ENCODE results near the gene KCTD16. TPM values are rescaled to one million over a fixed set of nuclear protein-coding genes. Genes with fewer than 3 reads are reported as not detected.

The KCTD16 gene
- polyA plus RNA-seq, 2 of the 4 experiments (the other 2 are of a cell fraction), result 0.10 to 0.32 TPM

GRCh38 chr5:144254552-144254951, 83.9 kb downstream of the KCTD16 start:
- no peaks in the 10 kb centered on the region for H3K9me3 ChIP-seq
- POLR2A ChIA-PET, result no interaction called here
- no peak for FAIRE-seq
- CTCF ChIA-PET, result interaction anchor here (0.7 kb wide), 1 partner anchor 1668 kb away, joined by 3 read pairs; no protein-coding TSS in a partner anchor
- no peak for DNase-seq (ENCODE audit: low read depth in 1 of 2, low spot score in 1 of 2)
- H3K4me1 ChIP-seq, result no peaks in the 10 kb centered on the region
- no peak overlapping the region for H3K27ac ChIP-seq
- no peak overlapping the region for H3K4me2 ChIP-seq
- TF ChIP-seq NPAS2 (CRISPR knock-in tag; IDR thresholded peaks at IDR 0.05; ENCODE audit: borderline replicate concordance), result no peak
- TF ChIP-seq TP53 (CRISPR knock-in tag; IDR thresholded peaks at IDR 0.05), result no peak
- TF ChIP-seq ZFP36 (IDR thresholded peaks at IDR 0.05; ENCODE audit: borderline replicate concordance, partially characterized antibody), result no peak
- no peak for TF ChIP-seq FOSL2 (IDR thresholded peaks at IDR 0.05)
- TF ChIP-seq FOSL2 (CRISPR knock-in tag; IDR thresholded peaks at IDR 0.05), result no peak
- TF ChIP-seq HOXB5 (CRISPR knock-in tag; IDR thresholded peaks at IDR 0.05), result no peak
- no peak for TF ChIP-seq POLR2A (IDR thresholded peaks at IDR 0.05; ENCODE audit: low read length)
- no peak for TF ChIP-seq FOSB (CRISPR knock-in tag; IDR thresholded peaks at IDR 0.05)
- no peak for TF ChIP-seq POLR2AphosphoS2 (conservative IDR thresholded peaks at IDR 0.05; ENCODE audit: low read length)
- no peak for TF ChIP-seq SREBF2 (IDR thresholded peaks at IDR 0.05)
- TF ChIP-seq CBX2 (IDR thresholded peaks at IDR 0.05; ENCODE audit: borderline replicate concordance, low read depth), result no peak
- no peak for TF ChIP-seq MAX (IDR thresholded peaks at IDR 0.05)
- no peak for TF ChIP-seq REST (IDR thresholded peaks at IDR 0.05)
- TF ChIP-seq ESRRA (IDR thresholded peaks at IDR 0.05; ENCODE audit: borderline replicate concordance, low read length), result no peak
- no peak for TF ChIP-seq GATA3 (IDR thresholded peaks at IDR 0.05; ENCODE audit: borderline replicate concordance)
- TF ChIP-seq MAZ (IDR thresholded peaks at IDR 0.05; ENCODE audit: borderline replicate concordance, low read depth, low read length), result no peak
- TF ChIP-seq RNF2 (IDR thresholded peaks at IDR 0.05; ENCODE audit: borderline replicate concordance, low read depth), result no peak
- TF ChIP-seq EHF (CRISPR knock-in tag; IDR thresholded peaks at IDR 0.05), result no peak
- H3K4me3 ChIP-seq, result no peak overlapping the region
- WGBS (ENCODE audit: missing lambda C conversion rate), result 88% methylated on average over 2 of the region's 2 CpGs
- no peak for ATAC-seq

GRCh38 chr5:144260121-144260520, 89.4 kb downstream of the KCTD16 start:
- WGBS (ENCODE audit: missing lambda C conversion rate), result 7% methylated on average over 2 of the region's 2 CpGs
- H3K9me3 ChIP-seq, result no peaks in the 10 kb centered on the region
- POLR2A ChIA-PET, result no interaction called here
- CTCF ChIA-PET, result no interaction called here
- no peak overlapping the region for H3K27ac ChIP-seq
- no peak for TF ChIP-seq ATOH8 (CRISPR knock-in tag; IDR thresholded peaks at IDR 0.05; ENCODE audit: low read depth)
- no peak for TF ChIP-seq MAZ (IDR thresholded peaks at IDR 0.05; ENCODE audit: borderline replicate concordance, low read depth, low read length)
- no peak for TF ChIP-seq RARB (CRISPR knock-in tag; IDR thresholded peaks at IDR 0.05)
- TF ChIP-seq RFX5 (IDR thresholded peaks at IDR 0.05), result no peak
- TF ChIP-seq JUN (IDR thresholded peaks at IDR 0.05), result no peak
- TF ChIP-seq ZFP36 (IDR thresholded peaks at IDR 0.05; ENCODE audit: borderline replicate concordance, partially characterized antibody), result no peak
- no peak for TF ChIP-seq TFCP2L1 (CRISPR knock-in tag; IDR thresholded peaks at IDR 0.05)
- TF ChIP-seq CEBPB (IDR thresholded peaks at IDR 0.05), result no peak
- TF ChIP-seq FOSL2 (IDR thresholded peaks at IDR 0.05), result no peak
- no peak for TF ChIP-seq FOSL2 (CRISPR knock-in tag; IDR thresholded peaks at IDR 0.05)
- no peak for TF ChIP-seq JUNB (IDR thresholded peaks at IDR 0.05)
- ATAC-seq (no peak), FAIRE-seq (no peak), DNase-seq (ENCODE audit: low read depth in 1 of 2, low spot score in 1 of 2) (no peak)
- no peaks in the 10 kb centered on the region for H3K4me1 ChIP-seq
- H3K4me2 ChIP-seq, result no peak overlapping the region
- no peak overlapping the region for H3K4me3 ChIP-seq
